Urinary bladder (tissue), 4 donors: ENCODE measurements around the gene GPATCH2. TPM values are rescaled to one million over a fixed set of nuclear protein-coding genes. Genes with fewer than 3 reads are reported as not detected.

Experiments
- DNase-seq: peaks from one replicate; pipeline ENCODE4 v3.0.0-alpha.2; 2015; ENCODE audit errors: extremely low spot score
- H3K27ac ChIP-seq: one replicate; pipeline ENCODE4 v1.5.1; 2013; ENCODE audit warnings: low read depth, mild to moderate bottlenecking, moderate library complexity
- H3K36me3 ChIP-seq: one replicate; pipeline ENCODE4 v1.6.1; 2013; ENCODE audit warnings: mild to moderate bottlenecking, moderate library complexity; ENCODE audit not compliant: insufficient read depth
- H3K4me1 ChIP-seq: one replicate; pipeline ENCODE4 v1.6.1; 2013; ENCODE audit warnings: mild to moderate bottlenecking, moderate library complexity; ENCODE audit not compliant: insufficient read depth
- H3K4me3 ChIP-seq: one replicate; pipeline ENCODE4 v1.5.1; 2013; ENCODE audit warnings: low read depth, low read length
- WGBS: extraction: QIAGEN DNeasy Blood & Tissue Kit; methylation state at CpG from one replicate; pipeline ENCODE4 v1.1.7; 2013; 5-methylcytosine and 5-hydroxymethylcytosine counted together
- polyA plus RNA-seq: library from polyadenylated mRNA; stranded (reverse); fragments of 200-250 nt; gene quantifications from one replicate; pipeline ENCODE4 v1.2.3, GENCODE V29; 2013
- total RNA-seq: library from RNA; depleted of rRNA; stranded (reverse); fragments of >200 nt; gene quantifications from one replicate; pipeline ENCODE4 v1.2.3, GENCODE V29; 2014
- donor health status: healthy with polysubstance abuse.
- donor health status: healthy.

GPATCH2 gene
- total and polyA plus RNA-seq, 2 donors = 5.6 to 54.0 TPM

DNA sequence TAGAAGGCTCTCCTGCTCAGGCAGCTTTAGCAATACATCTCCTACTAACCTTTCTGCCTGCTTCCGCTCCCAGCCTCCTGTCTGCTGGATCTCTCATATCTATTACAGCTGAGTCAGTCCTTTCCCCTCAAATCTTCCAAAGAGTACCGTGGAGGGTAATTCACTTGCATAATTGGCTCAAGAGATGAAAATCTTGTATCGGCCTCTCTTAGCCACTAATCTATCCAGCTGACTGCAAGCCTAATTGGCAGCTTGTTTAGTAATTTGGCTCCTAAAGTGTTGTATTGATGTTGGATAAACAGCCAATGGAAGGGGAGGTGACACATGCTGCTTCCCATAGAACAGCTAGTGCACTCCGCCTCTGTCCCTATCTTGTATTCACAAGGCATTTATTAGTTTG, 195.7 kb downstream of the GPATCH2 start:
- 69% methylated on average over 4 of the region's 4 CpGs for WGBS
- H3K4me3 ChIP-seq = no peak overlapping the region
- H3K27ac ChIP-seq = no peak overlapping the region
- no peak for DNase-seq
- peaks cover 4% of the 10 kb centered on the region for H3K36me3 ChIP-seq
- no peaks in the 10 kb centered on the region for H3K4me1 ChIP-seq

DNA sequence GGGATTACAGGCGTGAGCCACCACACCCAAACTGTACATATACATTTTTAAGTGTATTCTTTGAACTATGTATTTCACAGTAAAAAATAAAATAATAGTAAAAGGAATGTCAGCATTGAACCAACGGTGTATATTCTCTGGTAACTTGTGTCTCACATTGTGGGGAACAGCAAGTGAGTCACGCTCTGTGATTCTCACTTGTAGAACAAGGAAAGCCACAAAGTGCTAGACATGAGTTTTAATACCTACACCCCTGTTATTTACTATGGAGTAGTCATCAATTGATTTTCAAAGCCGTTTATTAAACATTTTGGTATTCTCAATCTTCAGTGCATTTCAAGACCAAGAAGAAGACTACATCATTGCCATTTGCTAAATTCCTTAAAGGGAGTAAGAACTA, 197.2 kb downstream of the GPATCH2 start:
- no peak overlapping the region for H3K27ac ChIP-seq
- no peaks in the 10 kb centered on the region for H3K4me1 ChIP-seq
- peaks cover 4% of the 10 kb centered on the region for H3K36me3 ChIP-seq
- 96% methylated on average over 4 of the region's 4 CpGs for WGBS
- no peak for DNase-seq
- no peak overlapping the region for H3K4me3 ChIP-seq

DNA sequence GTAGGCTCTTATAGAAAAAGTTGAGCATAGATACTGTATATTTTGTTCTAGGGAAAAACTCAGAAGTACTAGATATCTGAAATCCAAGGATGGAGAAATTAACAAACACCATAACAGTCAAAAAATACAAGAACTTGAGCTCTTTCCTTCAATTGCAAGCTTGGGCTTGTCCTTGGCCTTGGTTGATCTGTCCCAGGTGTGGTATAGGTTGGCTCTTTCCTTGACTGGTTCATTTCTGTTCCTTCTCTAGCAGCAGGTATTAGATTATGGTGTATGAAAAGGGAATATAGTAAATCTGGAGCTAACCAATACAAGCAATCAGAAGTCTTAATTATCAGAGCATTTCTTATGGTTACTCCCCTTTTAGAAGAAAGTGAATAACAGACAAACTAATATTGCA, 198.6 kb downstream of the GPATCH2 start:
- Histone ChIP-seq H3K36me3 (peaks cover 4% of the 10 kb centered on the region), H3K4me3 (no peak overlapping the region), H3K27ac (no peak overlapping the region), H3K4me1 (no peaks in the 10 kb centered on the region)
- no peak for DNase-seq

DNA sequence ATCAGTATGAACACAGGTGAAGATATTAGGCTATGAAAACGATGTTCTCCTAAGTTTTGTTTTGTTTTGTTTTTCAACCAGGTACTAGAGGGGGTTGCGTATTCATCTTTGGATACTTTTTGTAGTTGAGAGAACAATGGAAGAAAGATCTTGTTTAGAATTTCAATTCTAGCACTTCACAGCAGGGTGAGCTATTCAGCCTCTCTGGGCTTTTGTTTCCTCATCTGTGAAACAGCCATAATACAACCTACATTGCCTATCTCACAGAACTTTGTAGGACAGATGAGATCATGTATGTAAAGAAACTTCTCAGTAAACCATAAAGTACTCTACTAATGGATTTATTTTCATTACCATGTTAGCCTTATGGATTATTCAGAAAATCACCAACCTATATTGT, 199.5 kb downstream of the GPATCH2 start:
- whole genome bisulfite sequencing = 67% methylated on average over 2 of the region's 2 CpGs

DNA sequence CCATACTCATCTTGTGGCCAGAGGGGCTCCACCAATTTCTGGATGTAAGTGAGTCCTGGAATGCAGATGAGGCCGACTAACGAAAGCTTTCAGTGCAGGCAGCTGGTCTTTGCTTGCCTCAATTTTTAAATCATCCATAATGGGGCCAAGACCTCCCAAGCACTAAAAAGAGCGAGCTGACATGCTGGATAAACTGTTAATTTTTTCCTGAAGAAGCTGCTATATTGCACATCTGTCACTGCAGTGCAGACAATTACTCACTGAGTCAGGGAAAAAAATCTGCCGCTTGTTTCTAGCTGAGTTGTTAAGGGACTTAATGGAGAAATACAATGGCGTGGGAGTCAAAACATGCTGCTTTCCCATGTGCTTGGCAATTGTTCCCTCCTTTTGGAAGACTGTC, 205.5 kb downstream of the GPATCH2 start:
- peak; percentile 49 for DNase-seq
- whole genome bisulfite sequencing = 49% methylated on average over 5 of the region's 5 CpGs
- no peak overlapping the region for H3K4me3 ChIP-seq
- H3K36me3 ChIP-seq = no peaks in the 10 kb centered on the region
- no peaks in the 10 kb centered on the region for H3K4me1 ChIP-seq
- no peak overlapping the region for H3K27ac ChIP-seq

More for the DNA sequence above, 199.5 kb downstream of the GPATCH2 start:
- H3K36me3 ChIP-seq = peaks cover 4% of the 10 kb centered on the region
- H3K4me3 ChIP-seq = no peak overlapping the region
- H3K4me1 ChIP-seq = no peaks in the 10 kb centered on the region
- H3K27ac ChIP-seq = no peak overlapping the region
- no peak for DNase-seq

DNA sequence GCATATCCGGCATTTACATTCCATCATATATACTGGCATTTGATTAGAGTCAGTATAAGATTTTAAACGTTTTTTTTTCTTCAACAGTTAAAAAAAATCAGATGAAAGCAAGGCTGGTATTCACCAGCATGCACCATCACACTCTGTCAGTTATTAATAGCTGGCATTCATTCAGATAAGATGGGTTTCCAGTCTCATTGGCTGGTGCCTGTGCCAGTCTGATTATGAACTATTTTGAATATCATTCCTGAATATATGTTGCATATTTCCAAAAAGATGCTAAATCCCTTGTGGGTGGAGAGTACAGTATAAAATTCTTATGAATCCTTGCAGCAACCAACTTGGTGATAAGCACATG, 211.7 kb downstream of the GPATCH2 start:
- DNase-seq = no peak
- Histone ChIP-seq H3K4me3 (no peak overlapping the region), H3K27ac (no peak overlapping the region), H3K4me1 (no peaks in the 10 kb centered on the region), H3K36me3 (no peaks in the 10 kb centered on the region)
- WGBS = 27% methylated on average over 2 of the region's 2 CpGs

DNA sequence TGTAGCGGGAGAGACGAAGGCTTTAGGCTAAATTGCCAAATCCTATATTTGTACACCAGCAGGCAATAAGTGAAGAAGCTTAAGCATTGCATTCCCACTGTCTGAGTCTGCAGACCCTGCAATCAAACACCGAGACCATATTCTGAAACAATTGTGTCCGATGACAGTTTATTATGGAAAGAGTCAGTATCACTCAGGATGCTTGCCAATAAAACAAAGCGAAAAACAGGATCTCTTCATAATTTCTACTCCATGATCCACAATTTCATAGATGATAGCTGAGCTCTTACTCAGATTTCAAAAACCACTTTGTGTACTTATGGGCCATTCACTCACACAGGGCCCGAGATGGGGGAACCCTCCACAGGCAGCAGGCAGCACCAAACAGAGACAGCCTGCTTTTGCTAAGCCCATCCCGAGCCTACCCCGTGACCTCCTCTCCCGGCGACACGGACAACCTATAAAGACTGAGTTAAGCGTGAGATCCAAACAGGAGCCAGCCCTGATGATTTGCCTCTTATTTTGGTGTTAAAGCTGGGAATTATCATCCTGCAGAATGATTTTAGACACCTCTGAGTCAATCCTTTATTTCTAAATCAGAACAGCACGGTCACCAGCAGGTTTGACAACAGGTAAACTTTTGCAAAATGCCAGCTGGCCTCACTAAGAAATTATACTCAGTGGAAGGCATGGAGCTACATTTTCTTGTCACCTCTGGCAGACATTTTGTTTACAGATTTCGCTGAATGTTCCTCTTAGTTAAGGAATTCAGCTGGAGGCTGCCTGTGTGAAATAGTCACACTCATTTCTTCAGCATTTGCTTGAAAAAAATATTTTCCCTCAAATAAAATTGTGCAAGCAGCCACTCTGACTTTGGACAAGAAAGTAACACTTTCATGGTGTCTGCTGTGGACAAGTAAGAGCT, 212.4 kb downstream of the GPATCH2 start:
- WGBS = 39% methylated on average over 14 of the region's 14 CpGs
- H3K4me1 ChIP-seq = no peaks in the 10 kb centered on the region
- H3K27ac ChIP-seq = no peak overlapping the region
- no peak overlapping the region for H3K4me3 ChIP-seq
- DNase-seq = no peak
- H3K36me3 ChIP-seq = no peaks in the 10 kb centered on the region

DNA sequence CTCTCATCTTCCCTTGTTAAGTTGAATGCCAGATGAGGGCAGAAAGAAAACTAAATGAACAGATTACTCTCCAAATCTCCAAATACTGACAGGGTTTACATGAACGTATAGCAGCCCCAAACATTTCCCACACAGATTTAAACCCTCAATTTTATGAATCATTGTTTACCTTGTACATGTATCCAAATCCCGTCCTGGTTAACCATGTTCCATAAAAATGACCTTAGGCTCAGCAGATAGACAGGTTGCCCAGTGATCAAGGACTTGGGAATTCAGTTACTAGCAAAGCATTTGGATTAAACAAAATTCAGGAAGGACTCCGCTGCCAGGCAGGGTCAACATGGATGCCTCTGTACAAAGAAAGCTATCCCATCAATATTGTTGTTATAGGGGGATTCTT, 213.5 kb downstream of the GPATCH2 start:
- H3K36me3 ChIP-seq = no peaks in the 10 kb centered on the region
- 74% methylated on average over 3 of the region's 3 CpGs for WGBS
- H3K4me3 ChIP-seq = no peak overlapping the region
- no peaks in the 10 kb centered on the region for H3K4me1 ChIP-seq
- no peak overlapping the region for H3K27ac ChIP-seq
- no peak for DNase-seq

DNA sequence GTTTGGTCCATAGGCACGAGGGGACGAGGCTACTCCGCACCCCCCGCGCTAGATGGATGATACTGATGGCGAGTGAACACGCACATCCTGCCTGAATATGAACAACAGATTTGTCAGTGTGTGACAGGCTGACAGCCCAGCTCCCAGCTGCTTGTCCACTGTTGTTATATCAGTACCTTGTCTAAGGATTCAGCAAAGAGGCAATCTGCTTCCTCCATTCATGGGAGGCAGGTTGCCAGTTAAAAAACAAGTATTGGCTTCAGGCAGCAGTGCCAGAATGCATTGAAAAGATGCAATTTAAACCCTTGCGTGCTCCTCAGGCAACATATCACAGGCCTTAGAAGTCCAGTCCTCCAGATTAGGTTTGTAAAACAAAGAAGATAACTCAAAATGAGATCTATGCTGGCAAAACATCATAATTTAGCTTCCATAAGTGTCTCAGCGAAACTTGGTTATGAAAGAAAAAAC, 223.3 kb downstream of the GPATCH2 start:
- 58% methylated on average over 9 of the region's 9 CpGs for WGBS
- H3K27ac ChIP-seq = no peak overlapping the region

DNA sequence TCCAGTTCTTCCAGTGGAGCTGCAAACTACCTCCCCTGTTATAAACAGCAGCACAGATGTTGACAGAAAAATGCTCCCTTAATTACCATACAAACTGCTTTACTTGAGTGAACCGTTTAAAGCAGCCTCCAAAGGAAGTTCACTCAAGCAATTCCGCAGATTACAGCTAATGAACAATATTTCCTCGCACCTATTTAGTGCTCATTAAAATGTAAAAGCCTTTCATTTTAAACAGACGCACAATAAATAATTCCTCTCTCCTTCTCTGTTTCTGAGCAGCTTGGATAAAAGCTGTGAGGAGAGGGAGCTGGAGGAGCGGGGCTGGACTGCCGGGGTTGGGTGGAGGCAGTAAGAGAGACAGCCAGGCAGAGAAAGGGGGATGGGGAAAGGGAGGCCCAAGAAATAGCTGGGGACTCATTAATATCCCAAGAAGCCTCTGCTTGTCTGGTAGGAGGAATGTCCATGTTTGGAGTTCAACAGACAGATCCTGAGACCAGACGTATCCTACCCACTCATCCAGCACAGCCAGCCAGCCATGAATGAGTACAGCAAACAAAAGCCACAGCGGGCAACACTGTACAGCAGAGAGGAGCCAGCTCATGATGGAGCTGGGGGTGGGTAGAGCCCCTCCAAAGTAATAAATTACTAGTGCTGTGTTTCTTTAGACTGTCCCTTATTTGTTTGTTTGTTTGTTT, 227.7 kb downstream of the GPATCH2 start:
- Histone ChIP-seq H3K4me3 (no peak overlapping the region), H3K4me1 (no peaks in the 10 kb centered on the region), H3K36me3 (no peaks in the 10 kb centered on the region), H3K27ac (no peak overlapping the region)
- DNase-seq = no peak
- WGBS = 75% methylated on average over 8 of the region's 8 CpGs

More for the DNA sequence above, 223.3 kb downstream of the GPATCH2 start:
- Histone ChIP-seq H3K4me1 (no peaks in the 10 kb centered on the region), H3K4me3 (no peak overlapping the region), H3K36me3 (no peaks in the 10 kb centered on the region)
- DNase-seq = no peak

DNA sequence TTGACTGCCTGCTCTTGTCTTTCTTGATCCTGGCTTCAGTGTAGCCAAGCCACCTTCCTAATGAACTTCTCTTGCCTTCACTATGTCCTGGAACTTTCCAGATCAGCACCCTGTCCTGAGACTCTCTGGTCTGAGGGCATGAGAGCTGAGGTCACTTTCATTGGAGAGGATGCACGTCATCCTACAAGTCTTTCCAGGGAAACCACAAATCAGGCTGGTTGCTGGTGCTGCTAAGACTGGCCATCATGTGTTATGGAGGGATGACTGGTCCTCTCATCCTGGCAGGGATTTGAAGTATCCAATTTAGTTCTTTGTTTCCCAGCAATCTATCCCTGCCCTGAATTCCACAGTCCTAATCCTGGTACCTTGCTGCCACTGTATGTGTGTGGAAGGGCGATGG, 228.6 kb downstream of the GPATCH2 start:
- H3K27ac ChIP-seq = no peak overlapping the region
- H3K36me3 ChIP-seq = no peaks in the 10 kb centered on the region
- H3K4me3 ChIP-seq = no peak overlapping the region
- no peak for DNase-seq
- no peaks in the 10 kb centered on the region for H3K4me1 ChIP-seq
- 89% methylated on average over 2 of the region's 2 CpGs for WGBS

DNA sequence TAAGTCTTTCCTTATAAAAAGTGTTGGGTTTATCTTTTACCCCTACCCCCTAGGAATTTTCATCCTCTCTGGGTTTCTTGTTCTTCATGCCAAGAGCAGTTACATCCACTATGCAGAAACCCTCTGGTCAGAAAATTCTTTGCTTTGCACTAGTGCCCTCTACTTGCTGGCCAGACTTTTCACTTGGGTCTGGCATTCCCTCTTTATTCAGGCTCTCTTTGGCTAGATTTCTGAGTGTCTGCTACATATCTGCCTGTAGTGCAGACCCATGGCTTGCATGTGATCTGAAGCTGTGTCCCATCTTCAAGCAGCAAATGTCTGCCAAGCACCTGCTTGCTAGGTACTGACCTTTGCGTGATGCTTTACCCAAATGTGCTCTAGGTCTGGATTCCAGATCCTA, 237.0 kb downstream of the GPATCH2 start:
- no peak overlapping the region for H3K27ac ChIP-seq
- H3K4me1 ChIP-seq = no peaks in the 10 kb centered on the region
- 69% methylated on average over 1 of the region's 1 CpG for WGBS
- no peak for DNase-seq
- no peak overlapping the region for H3K4me3 ChIP-seq
- no peaks in the 10 kb centered on the region for H3K36me3 ChIP-seq

DNA sequence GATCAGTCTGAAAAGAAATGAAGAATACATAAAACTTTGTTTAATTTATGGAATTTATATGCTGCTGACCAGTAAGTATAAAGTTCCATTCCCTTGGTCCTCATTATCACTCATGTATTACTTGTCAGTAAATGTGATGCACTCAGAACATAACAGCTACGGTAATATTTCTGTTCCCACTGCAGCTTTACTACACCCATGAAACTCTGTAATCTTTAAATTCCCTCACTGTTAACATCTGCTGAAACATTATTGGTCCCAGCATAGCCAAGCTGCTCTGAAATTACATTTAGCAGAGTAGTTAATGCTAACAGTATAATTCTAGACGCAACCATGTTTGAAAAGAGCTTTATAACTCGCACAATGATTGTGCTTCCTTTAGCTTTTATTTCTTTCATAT, 238.4 kb downstream of the GPATCH2 start:
- Histone ChIP-seq H3K4me1 (no peaks in the 10 kb centered on the region), H3K36me3 (no peaks in the 10 kb centered on the region), H3K4me3 (no peak overlapping the region), H3K27ac (no peak overlapping the region)
- DNase-seq = no peak
- 26% methylated on average over 3 of the region's 3 CpGs for WGBS

DNA sequence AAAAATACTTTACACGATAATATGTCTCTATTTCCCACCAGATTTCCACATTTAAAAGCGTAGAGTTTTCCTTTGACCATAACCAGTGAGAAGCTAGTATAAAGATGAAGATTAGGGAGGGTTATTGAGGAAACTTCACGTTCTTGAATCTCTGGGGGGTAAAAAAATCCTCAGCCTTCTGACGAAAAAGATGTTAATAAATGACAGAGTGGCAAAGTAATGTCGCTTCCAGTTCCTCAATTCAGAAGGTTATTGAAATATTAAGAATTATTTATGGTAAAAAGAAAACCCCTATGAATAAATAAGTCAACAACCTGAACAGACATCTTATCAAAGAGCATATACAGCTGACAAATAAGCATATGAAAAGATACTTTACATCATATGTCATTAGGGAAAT, 241.0 kb downstream of the GPATCH2 start:
- Histone ChIP-seq H3K27ac (no peak overlapping the region), H3K4me3 (no peak overlapping the region), H3K36me3 (no peaks in the 10 kb centered on the region), H3K4me1 (no peaks in the 10 kb centered on the region)
- 89% methylated on average over 5 of the region's 5 CpGs for WGBS
- no peak for DNase-seq
